ENCODE measurements around the gene RNF187.

RNF187 gene

DNA sequence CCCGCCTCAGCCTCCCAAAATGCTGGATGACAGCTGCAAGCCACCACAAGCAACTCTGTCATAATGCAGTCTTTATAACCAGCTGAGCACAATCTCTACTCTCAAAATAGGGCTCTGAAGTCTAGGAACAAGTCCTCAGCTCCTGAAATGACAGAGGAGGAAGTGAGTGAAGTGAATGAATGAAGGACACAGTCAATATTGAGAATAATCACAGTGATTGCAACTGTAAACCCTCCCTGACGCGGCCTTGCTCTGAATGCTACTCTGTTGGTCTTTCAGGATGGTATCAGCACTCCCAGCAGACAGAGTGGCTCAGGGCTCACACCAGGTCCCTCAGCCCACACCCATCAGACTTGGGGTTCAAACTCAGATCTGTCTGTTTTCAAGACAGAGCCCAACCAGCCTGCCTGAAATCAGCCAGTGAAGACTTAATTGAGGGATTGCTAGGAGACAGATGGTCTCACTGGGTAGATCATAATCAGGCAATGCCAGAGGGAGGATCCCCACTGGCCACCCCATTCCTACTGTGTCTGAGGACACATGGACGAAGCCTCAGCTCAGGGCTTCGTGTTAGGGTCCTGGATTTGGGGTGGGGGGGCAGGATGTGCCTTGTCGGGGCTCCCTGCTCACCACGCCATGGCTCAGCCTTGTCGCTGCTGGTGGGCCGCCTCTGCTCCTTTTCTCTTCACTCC lies 20.9 kb downstream of the RNF187 start:
- no peak for ATAC-seq
- DNase-seq: no peak
- Mint-ChIP-seq H3K27ac (no peak overlapping the region), H3K4me3 (no peak overlapping the region), H3K4me1 (peaks cover 27% of the 10 kb centered on the region), H3K27me3 (peaks cover 61% of the 10 kb centered on the region), H3K9me3 (no peaks in the 10 kb centered on the region)

DNA sequence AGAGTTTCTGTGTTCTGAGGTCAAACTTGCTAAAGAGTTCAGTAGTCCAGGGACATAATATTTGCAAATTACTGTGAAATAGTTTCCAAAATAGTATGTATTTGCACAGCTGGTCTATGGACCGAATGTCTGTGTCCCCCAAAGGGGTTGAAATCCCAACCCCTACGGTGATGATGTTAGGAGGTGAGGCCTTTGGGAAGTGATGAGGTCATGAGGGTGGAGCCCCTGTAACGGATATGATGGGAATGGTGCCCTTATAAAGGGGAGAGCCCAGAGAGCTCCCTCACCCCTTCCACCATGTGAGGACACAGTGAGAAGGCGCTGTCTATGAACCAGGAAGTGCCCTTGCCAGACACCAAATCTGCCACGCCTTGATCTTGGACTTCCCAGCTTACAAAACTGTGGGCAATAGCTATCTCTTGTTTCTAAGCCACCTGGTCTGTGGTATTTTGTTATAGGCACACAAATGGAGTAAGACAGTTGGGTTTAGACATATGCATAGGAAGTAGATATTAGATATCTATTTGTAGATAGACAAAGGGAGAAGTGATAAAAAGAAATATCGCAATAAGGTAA lies 21.7 kb downstream of the RNF187 start:
- no peaks in the 10 kb centered on the region for H3K9me3 Mint-ChIP-seq
- H3K4me1 Mint-ChIP-seq: peaks cover 28% of the 10 kb centered on the region
- no peak for ATAC-seq
- H3K4me3 Mint-ChIP-seq: no peak overlapping the region
- no peak overlapping the region for H3K27ac Mint-ChIP-seq
- DNase-seq: no peak
- peaks cover 61% of the 10 kb centered on the region for H3K27me3 Mint-ChIP-seq

DNA sequence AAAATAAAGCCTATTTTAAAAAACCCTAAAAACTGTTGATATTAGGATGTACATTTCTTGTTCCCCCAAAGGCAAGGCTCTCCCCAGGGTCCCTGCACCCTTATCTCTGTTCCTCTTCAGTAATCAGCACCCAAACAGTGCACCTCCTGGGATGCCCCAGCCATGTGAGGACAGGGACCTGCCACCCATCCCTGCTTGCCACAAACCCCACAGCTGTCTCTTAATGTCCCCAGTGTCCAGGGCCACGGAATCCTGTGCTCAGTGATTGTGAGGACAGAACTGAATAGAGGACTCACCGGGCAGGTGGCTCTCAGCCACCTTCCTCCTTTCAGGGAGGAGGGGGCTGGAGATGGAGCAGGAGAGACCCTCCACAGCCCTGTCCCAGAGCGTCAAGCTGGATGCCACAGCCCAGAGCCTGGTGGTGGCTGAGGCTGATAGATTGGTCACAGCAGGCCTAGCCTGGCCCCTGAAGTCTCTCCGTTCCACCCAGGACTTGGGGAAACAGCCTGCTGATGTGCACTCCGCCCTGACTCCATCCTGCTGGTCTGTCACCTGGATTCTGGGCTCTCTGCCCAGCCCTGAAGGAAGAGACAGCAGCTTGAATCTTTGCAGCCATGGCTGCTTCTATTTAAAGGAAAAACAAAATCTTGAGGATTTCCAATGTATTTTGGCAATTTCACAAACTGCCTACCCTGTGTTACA lies 23.1 kb downstream of the RNF187 start:
- DNase-seq: no peak
- H3K4me1 Mint-ChIP-seq: peaks cover 34% of the 10 kb centered on the region
- no peak for ATAC-seq
- peaks cover 60% of the 10 kb centered on the region for H3K27me3 Mint-ChIP-seq
- no peak overlapping the region for H3K27ac Mint-ChIP-seq
- H3K9me3 Mint-ChIP-seq: no peaks in the 10 kb centered on the region
- H3K4me3 Mint-ChIP-seq: no peak overlapping the region

DNA sequence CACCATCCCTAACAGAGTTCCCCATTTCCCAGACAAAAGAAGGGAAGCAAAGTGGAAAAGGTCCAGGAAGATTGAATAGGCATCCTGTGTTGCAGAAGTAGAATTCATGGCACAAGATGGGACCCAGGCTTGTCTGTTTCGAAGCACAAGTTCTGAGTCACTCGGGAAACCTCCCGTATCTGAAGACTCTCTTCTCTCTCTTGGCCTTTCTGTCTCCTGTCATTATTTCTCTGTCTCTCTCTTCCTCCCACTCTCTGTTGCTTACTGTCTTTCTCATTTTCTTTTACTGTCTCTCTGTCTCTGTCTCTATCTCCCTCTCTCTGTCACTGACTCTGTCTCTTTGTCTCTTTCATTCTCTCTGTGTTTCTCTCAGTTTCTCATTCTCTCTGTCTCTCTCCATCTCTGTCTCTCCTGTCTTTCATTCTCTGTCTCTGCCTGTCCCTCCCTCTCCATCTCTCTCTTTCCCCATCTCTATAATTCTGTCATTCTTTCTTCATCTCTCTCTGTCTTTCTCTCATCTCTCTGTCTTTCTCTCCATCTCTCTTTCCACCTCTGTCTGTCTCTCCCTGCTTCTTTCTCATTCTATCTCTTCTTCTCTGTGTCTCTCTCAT lies 23.7 kb downstream of the RNF187 start:
- DNase-seq (no peak), ATAC-seq (no peak)
- Mint-ChIP-seq H3K27me3 (peaks cover 60% of the 10 kb centered on the region), H3K9me3 (no peaks in the 10 kb centered on the region), H3K4me3 (no peak overlapping the region), H3K27ac (peak overlapping the region in 1 of 2 donors; percentile 55), H3K4me1 (peaks cover 34% of the 10 kb centered on the region)

DNA sequence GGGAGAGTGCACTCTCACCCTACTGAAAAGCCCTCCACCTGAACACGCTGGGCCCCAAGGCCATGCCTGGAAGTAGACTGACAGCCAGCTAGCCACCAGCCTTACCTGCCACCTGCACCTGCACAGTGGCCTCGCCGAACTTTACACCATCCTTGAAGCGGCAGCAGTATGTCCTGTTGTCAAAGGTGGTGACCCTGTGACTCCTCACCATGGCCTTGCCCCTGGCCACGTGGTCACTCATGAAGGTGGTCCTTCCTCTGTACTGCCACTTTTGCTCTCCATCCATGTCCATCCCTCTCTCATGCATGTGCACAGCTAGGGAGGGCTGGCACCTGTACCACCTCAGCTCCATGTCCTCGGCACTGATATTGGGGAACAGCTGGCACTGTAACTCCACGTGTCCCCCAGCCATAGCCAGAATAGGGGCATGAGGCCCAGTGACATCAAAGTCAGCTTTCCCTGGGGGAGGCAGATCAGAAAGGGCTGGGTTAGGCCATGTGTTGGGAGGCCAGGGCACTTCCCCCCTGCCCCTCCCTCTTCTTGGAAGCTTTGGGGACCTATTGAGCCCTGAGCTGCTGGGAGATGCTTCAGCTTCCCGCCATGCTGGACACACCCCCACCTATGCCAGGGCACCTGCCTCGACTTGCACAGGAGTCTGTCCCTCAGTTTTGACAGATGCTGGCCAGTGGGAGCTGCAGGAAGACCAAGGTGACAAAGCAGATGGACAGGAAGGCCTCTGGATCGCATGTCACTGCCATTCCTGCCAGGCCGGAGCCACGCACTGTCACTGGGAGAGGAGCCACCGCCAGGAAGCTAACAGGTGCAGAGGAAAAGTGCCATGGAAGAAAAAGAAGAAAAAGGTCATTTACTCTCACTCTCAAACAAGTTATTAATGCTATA lies 24.6 kb downstream of the RNF187 start:
- no peaks in the 10 kb centered on the region for H3K9me3 Mint-ChIP-seq

DNA sequence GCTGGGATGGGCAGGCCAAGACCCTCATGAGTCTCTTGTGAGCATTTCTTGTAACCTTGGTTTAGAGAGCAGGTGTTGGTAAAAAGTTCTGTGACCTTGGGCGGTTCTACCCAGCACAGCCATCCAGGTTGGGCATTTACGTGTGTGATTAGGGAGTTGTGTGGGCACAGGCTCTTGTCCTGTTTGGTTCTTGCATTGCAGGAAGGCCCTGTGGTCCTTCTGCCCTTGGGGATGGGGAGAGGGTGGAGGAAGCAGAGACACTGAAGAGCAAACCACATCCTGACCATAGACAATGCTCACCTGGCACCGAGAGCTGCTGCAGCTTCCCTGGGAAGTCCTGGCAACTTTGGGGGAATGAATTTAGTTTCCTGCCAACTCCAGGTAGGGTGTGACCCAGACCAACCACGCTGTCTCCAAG lies 25.6 kb downstream of the RNF187 start:
- Mint-ChIP-seq H3K27me3 (peaks cover 68% of the 10 kb centered on the region), H3K27ac (no peak overlapping the region), H3K9me3 (no peaks in the 10 kb centered on the region), H3K4me3 (no peak overlapping the region), H3K4me1 (peaks cover 34% of the 10 kb centered on the region)
- peak; percentile 56 for ATAC-seq
- no peak for DNase-seq

More for the DNA sequence above, 24.6 kb downstream of the RNF187 start:
- Mint-ChIP-seq H3K27ac (no peak overlapping the region), H3K4me1 (peaks cover 34% of the 10 kb centered on the region), H3K4me3 (no peak overlapping the region), H3K27me3 (peaks cover 65% of the 10 kb centered on the region)
- DNase-seq: no peak
- ATAC-seq: no peak

DNA sequence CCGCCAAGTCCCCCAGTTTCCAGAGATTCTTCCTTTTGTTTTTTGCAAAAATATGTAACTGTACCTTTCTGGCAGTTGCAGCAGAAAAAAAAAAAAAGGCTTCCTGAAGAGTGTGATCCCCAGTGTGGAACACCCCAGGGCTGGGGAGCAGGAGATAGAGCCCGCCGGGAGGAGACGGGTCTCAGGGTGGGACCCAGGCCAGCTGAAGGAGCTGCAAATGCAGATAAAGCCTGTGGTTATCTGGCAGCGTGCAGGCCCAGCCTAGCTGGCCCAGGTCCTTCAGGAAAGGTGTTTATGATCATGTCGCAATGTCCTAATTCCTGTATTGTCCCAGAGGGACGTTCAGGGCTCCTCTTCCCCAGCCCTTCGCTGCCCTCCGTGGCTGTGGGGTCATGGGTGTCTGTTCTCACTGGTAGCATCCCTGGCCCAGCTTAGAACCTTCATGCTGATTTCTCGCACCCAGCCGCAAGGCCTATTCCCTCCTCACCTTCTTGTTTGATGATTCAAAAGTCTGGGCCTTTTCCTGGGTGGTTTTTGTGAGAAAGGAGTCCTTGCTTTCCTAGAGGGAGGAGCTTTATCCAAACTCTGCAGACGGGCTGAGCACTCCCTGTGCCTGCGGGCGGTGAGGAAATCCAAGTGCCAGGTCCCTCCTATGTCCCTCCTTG lies 26.2 kb downstream of the RNF187 start:
- Mint-ChIP-seq H3K4me1 (peaks cover 34% of the 10 kb centered on the region), H3K4me3 (no peak overlapping the region), H3K27ac (no peak overlapping the region), H3K27me3 (peaks cover 68% of the 10 kb centered on the region), H3K9me3 (no peaks in the 10 kb centered on the region)
- ATAC-seq (no peak), DNase-seq (no peak)

DNA sequence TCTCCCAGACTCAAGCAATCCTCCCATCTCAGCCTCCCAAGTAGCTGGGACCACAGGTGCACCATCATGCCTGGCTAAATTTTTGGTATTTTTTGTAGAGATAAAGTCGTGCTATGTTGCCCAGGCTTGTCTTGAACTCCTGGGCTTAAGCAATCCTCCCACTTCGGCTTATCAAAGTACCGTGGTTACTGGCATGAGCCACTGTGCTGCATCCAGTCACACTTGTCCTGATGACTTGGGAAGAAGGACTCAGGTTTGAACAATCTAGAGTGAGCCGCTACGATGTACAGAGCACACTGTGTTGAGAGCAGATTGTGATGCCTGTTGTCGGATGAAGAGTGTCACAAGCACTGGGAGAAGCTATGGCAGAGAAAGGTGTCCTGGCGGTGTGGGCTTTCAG lies 27.2 kb downstream of the RNF187 start:
- Mint-ChIP-seq H3K4me3 (no peak overlapping the region), H3K9me3 (no peaks in the 10 kb centered on the region), H3K27ac (no peak overlapping the region), H3K4me1 (peaks cover 25% of the 10 kb centered on the region), H3K27me3 (peaks cover 65% of the 10 kb centered on the region)
- no peak for ATAC-seq
- DNase-seq: no peak

DNA sequence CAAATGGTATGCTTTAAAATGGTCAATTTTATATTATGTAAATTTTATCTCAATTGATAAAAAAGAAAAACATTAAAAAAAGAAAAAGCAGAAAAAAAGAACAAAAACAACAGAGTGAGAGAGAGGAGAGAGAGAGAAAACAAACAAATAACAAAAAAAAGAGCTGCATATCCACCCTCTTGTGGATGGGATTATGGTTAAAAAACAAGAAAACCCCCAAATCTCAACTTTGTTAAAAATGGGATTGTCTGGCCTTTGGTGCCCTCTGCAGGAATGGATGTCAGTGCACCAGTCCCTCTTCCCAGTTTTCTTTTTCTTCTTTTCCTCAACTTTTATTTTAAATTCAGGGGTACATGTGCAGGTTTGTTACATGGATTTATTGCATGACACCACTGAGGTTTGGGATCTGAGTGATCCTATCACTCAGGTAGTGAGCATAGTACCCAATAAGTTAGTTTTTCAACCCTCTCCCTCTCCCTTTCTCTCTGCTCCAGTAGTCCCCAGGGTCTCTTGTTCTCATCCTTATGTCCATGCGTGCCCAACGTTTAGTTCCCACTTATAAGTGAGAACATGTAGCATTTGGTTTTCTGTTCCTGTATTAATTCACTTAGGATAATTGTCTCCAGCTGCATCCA lies 28.1 kb downstream of the RNF187 start:
- H3K4me3 Mint-ChIP-seq: no peak overlapping the region
- peaks cover 66% of the 10 kb centered on the region for H3K27me3 Mint-ChIP-seq
- DNase-seq (no peak), ATAC-seq (peak; percentile 62)
- no peaks in the 10 kb centered on the region for H3K9me3 Mint-ChIP-seq
- peaks cover 23% of the 10 kb centered on the region for H3K4me1 Mint-ChIP-seq
- H3K27ac Mint-ChIP-seq: no peak overlapping the region

DNA sequence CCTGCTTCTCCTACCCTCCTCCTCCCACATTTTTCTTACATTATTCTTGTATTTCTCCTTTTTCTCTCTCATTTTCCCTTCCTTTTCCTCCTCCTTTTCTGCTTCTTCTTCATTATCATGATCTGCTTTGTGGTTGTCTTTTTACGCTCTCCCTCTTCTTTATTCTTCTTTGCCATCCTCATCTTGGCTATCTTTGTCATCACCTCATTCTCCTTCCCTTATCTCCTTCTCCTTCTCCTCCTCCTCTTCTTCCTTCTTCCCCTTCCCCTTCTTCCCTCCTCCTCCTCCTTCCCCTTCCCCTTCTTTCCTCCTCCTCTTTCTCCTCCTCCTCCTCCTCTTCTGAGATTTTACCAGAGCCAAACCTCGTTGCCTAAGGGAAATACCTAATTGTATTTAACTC lies 30.5 kb downstream of the RNF187 start:
- no peaks in the 10 kb centered on the region for H3K9me3 Mint-ChIP-seq
- H3K4me3 Mint-ChIP-seq: no peak overlapping the region
- DNase-seq: no peak
- no peak for ATAC-seq
- no peak overlapping the region for H3K27ac Mint-ChIP-seq
- H3K4me1 Mint-ChIP-seq: peaks cover 11% of the 10 kb centered on the region
- peaks cover 51% of the 10 kb centered on the region for H3K27me3 Mint-ChIP-seq

DNA sequence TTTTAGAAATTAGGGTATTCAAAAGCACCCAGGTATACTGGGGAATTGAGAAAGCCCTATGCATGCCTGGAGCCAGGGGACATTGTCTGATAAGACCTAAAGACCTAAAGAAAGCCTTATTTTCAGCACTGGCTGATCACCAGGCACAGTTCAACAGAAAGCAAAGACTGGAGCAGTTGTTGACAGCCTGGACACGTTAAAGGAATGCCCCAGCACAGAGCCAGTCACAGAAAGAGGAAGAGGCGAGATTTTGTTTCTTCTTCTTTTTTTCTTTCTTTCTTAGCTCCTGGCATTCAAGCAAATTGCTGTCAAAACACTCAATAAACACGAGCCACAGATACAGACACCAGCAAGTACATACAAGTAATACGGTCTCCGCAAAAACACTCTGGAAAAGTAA lies 40.4 kb downstream of the RNF187 start:
- Mint-ChIP-seq H3K27me3 (peaks cover 91% of the 10 kb centered on the region), H3K9me3 (peaks cover 4 to 10% of the 10 kb centered on the region in 2 donors), H3K4me3 (no peak overlapping the region), H3K27ac (no peak overlapping the region), H3K4me1 (no peaks in the 10 kb centered on the region)
- ATAC-seq (no peak), DNase-seq (no peak)

DNA sequence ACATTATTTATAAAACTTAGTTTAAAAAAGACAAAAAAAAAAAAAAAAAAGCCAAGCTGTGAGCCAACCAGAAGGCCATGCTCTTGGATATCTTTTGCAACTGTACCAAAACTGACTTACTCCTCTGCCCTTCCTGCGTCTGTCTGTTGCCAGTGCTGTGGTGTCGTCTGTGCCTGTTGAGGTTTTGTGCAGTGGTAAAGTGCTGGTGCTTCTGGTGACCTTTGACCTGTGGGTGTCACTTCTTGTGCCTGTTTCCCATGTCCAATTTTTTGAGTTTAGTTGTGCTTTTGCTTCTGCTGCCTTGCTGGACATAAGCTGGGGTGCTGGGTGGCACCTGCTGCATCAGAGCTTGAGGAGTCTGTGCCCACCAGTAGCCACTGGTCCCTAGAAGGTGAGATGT lies 41.4 kb downstream of the RNF187 start:
- H3K27me3 Mint-ChIP-seq: peaks cover 92% of the 10 kb centered on the region
- H3K27ac Mint-ChIP-seq: no peak overlapping the region
- ATAC-seq: no peak
- H3K4me3 Mint-ChIP-seq: no peak overlapping the region
- H3K4me1 Mint-ChIP-seq: no peaks in the 10 kb centered on the region
- DNase-seq: no peak
- H3K9me3 Mint-ChIP-seq: peaks cover 2 to 15% of the 10 kb centered on the region in 2 donors

DNA sequence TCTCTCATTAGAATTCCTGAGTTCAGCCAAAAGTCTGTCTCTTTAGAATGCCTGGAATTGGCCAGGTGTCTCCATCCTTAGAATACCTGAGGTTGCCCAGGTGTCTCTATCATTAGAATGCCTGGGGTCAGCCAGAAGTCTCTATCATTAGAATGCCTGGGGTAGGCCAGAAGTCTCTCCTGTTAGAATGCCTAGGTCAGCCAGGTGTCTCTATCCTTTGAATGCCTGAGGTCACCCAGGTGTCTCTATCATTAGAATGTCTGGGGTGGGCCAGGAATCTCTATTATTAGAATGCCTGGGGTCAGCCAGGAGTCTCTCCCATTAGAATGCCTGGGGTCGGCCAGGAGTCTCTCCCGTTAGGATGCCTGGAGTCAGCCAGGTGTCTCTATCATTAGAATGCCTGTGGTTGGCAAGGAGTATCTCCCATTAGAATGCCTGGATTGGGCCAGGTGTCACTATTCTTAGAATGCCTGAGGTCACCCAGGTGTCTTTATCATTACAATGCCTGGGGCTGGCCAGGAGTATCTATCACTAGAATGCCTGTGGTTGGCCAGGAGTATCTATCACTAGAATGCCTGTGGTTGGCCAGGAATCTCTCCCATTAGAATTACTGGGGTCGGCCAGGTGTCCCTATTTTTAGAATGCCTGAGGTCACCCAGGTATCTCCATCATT lies 43.0 kb downstream of the RNF187 start:
- ATAC-seq (no peak), DNase-seq (no peak)
- Mint-ChIP-seq H3K27ac (no peak overlapping the region), H3K4me3 (no peak overlapping the region), H3K4me1 (no peaks in the 10 kb centered on the region), H3K27me3 (peaks cover 96% of the 10 kb centered on the region), H3K9me3 (peaks cover 0 to 10% of the 10 kb centered on the region in 2 donors)

Data from stimulated activated naive CD8-positive, alpha-beta T cell treated with anti-CD3 and anti-CD28 coated beads, Interleukin-15, amount 100 ng/mL, for 72 hours (primary cell).